K562 (cell line): Measurements from ENCODE around the gene STRN3. TPM values are rescaled to one million over a fixed set of nuclear protein-coding genes. Genes with fewer than 3 reads are reported as not detected.
"Not testable (repeated sequence)": the region's sequence is repeated elsewhere in the genome, so short reads cannot be mapped to it uniquely, and the experiment has no call there.

Experiments used
- ATAC-seq: fragments of 200-7000 bp; cut with Tn5 transposase; 3 replicates; pipeline ENCODE4 v1.9.1; 2020; ENCODE audit warnings: moderate library complexity
- BruUV-seq: library from RNA; stranded (reverse); fragments of 400-500 nt; replicated peaks from 2 replicates; lab custom pipeline; 2021; lab: Mats Ljungman, UMichigan
- CTCF ChIA-PET: fragments of 300-600 bp; formaldehyde crosslinking; extraction: SDS; loops from one replicate; lab custom pipeline; 2021; ENCODE audit warnings: low intra/inter-chr PET ratio; lab: Yijun Ruan, JAX
- POLR2A ChIA-PET: fragments of 300-600, 350-650 bp; sonication (Branson Sonifier 250); formaldehyde crosslinking; extraction: SDS; loops from one replicate; lab custom pipeline; 2021; ENCODE audit warnings: antibody characterized with exemption, inconsistent platforms; lab: Yijun Ruan, JAX
- DNase-seq, 4 experiments: peaks; one replicate each; pipeline versions ENCODE4 v3.0.0 to v3.0.0-alpha.2; 2011 to 2018; ENCODE audit warnings: low spot score in 3 of 4, mixed read lengths in 3 of 4; ENCODE audit errors: extremely low read depth in 1 of 4
- FAIRE-seq: peaks from 2 replicates; lab custom pipeline; 2011; peaks lifted over from hg19 to GRCh38; lab: Jason Lieb, UNC
- H2AFZ ChIP-seq: 2 replicates; pipeline ENCODE4 v1.6.0; 2011; ENCODE audit warnings: low read depth, low read length, control low read depth, inconsistent platforms
- H3K27ac ChIP-seq: fragments of 200-600 bp; 3 replicates; pipeline ENCODE4 v1.8.0; 2011; ENCODE audit warnings: low read depth, mild to moderate bottlenecking, control low read depth, inconsistent platforms, low read length, moderate library complexity, mixed read lengths; ENCODE audit errors: extremely low read depth
- H3K27me3 ChIP-seq, 2 experiments: fragments of 300-600 bp in 1 of 2; 2 replicates in 1 of 2; 3 replicates in 1 of 2; pipeline versions ENCODE4 v1.6.0 to v1.8.0; 2011; ENCODE audit warnings: inconsistent platforms in 2 of 2, low read length in 2 of 2, mild to moderate bottlenecking in 1 of 2, mixed read lengths in 1 of 2, moderate library complexity in 1 of 2; ENCODE audit not compliant: control insufficient read depth in 2 of 2, insufficient read depth in 2 of 2
- H3K36me3 ChIP-seq: fragments of 300-600 bp; 3 replicates; pipeline ENCODE4 v1.8.0; 2011; ENCODE audit warnings: mild to moderate bottlenecking, low read length, inconsistent platforms; ENCODE audit not compliant: control insufficient read depth, insufficient read depth
- H3K4me1 ChIP-seq, 2 experiments: fragments of 200-600 bp in 1 of 2; replicated peaks in 1 of 2; 2 replicates in 1 of 2; 3 replicates in 1 of 2; pipeline versions ENCODE4 v1.5.1 to v1.8.0; 2011; ENCODE audit warnings: inconsistent platforms in 2 of 2, low read length in 2 of 2, mild to moderate bottlenecking in 1 of 2, mixed read lengths in 1 of 2, moderate library complexity in 1 of 2; ENCODE audit not compliant: control insufficient read depth in 2 of 2, insufficient read depth in 2 of 2
- H3K4me2 ChIP-seq: 2 replicates; pipeline ENCODE4 v1.6.1; 2011; ENCODE audit warnings: low read length, control low read depth, inconsistent platforms, mixed read lengths; ENCODE audit not compliant: insufficient read depth
- H3K4me3 ChIP-seq: fragments of 200-600 bp; sonication (generic), shearing (Covaris generic); 2 replicates; pipeline ENCODE4 v1.5.1; 2016; ENCODE audit warnings: control low read depth, inconsistent platforms
- H3K79me2 ChIP-seq: fragments of 200-600 bp; 3 replicates; pipeline ENCODE4 v1.8.0; 2011; ENCODE audit warnings: low read length, inconsistent platforms; ENCODE audit not compliant: control insufficient read depth, insufficient read depth
- H3K9ac ChIP-seq, 2 experiments: 2 replicates each; pipeline versions ENCODE4 v1.6.0 to v1.6.1; 2011; ENCODE audit warnings: low read depth in 2 of 2, low read length in 2 of 2, control low read depth in 1 of 2, inconsistent platforms in 1 of 2, mild to moderate bottlenecking in 1 of 2, mixed read lengths in 1 of 2; ENCODE audit not compliant: insufficient read depth in 1 of 2
- H3K9me1 ChIP-seq: one replicate; pipeline ENCODE4 v1.6.0; 2011; ENCODE audit warnings: inconsistent platforms, mild to moderate bottlenecking, low read length, moderate library complexity; ENCODE audit not compliant: control insufficient read depth, insufficient read depth
- H3K9me3 ChIP-seq: replicated peaks from 2 replicates; pipeline ENCODE4 v1.5.1; 2011; ENCODE audit warnings: low read depth, low read length, inconsistent platforms; ENCODE audit not compliant: control insufficient read depth, insufficient read depth
- H4K20me1 ChIP-seq: replicated peaks from 2 replicates; pipeline ENCODE4 v1.6.1; 2011; ENCODE audit warnings: low read length, inconsistent platforms, mixed read lengths; ENCODE audit not compliant: control insufficient read depth, insufficient read depth
- ARID1B ChIP-seq: fragments of 450-650 bp; IDR thresholded peaks from 2 replicates; pipeline ENCODE4 v1.6.1; 2016; ENCODE audit warnings: antibody characterized with exemption, mild to moderate bottlenecking, inconsistent platforms
- ARID2 ChIP-seq: fragments of 450-650 bp; IDR thresholded peaks from 2 replicates; pipeline ENCODE4 v1.6.1; 2017; ENCODE audit warnings: antibody characterized with exemption, mild to moderate bottlenecking
- ARID3A ChIP-seq: IDR thresholded peaks from 2 replicates; pipeline ENCODE4 v1.6.1; 2012; ENCODE audit warnings: low read depth, low read length, improper control_type of control experiment, borderline replicate concordance
- BCOR ChIP-seq: fragments of 450-650 bp; IDR thresholded peaks from 2 replicates; pipeline ENCODE4 v1.6.1; 2016
- CBFA2T3 ChIP-seq: fragments of 450-650 bp; IDR thresholded peaks from 2 replicates; pipeline ENCODE4 v1.6.1; 2017
- CC2D1A ChIP-seq: fragments of 450-650 bp; IDR thresholded peaks from 2 replicates; pipeline ENCODE4 v1.6.1; 2017; ENCODE audit warnings: mild to moderate bottlenecking
- DACH1 ChIP-seq: fragments of 450-650 bp; IDR thresholded peaks from 2 replicates; pipeline ENCODE4 v1.6.1; 2018; ENCODE audit not compliant: partially characterized antibody
- HDAC1 ChIP-seq, 2 experiments: fragments of 450-650 bp; IDR thresholded peaks; 2 replicates each; pipeline ENCODE4 v1.6.1; 2016 to 2017; ENCODE audit warnings: inconsistent platforms in 1 of 2, mild to moderate bottlenecking in 1 of 2, moderate library complexity in 1 of 2
- KDM1A ChIP-seq, 2 experiments: fragments of 450-650 bp; IDR thresholded peaks; 2 replicates each; pipeline ENCODE4 v1.6.1; 2016; ENCODE audit warnings: mild to moderate bottlenecking in 2 of 2
- REST ChIP-seq, 2 experiments: fragments of 450-650 bp; formaldehyde crosslinking in 1 of 2; IDR thresholded peaks; 2 replicates each; pipeline versions ENCODE4 v1.4.0 to v1.6.1; 2014 to 2020; ENCODE audit warnings: mild to moderate bottlenecking in 2 of 2, borderline replicate concordance in 1 of 2, low read depth in 1 of 2
- ZNF384 ChIP-seq: IDR thresholded peaks from 2 replicates; pipeline ENCODE4 v1.6.1; 2012; ENCODE audit warnings: low read depth, low read length, improper control_type of control experiment
- WGBS: fragments of 100-300 bp; shearing (Covaris generic); methylation state at CpG from one replicate; pipeline ENCODE4 v1.1.6; 2016; ENCODE audit warnings: low coverage, mixed read lengths; ENCODE audit not compliant: insufficient coverage; ENCODE audit errors: missing lambda C conversion rate; 5-methylcytosine and 5-hydroxymethylcytosine counted together
- in situ Hi-C: fragments of 300-500 bp; cut with MboI; formaldehyde crosslinking; loops from 4 replicates; pipeline ENCODE4 v1.15.0; 2018; ENCODE audit warnings: inconsistent platforms, mixed read lengths
- intact Hi-C: fragments of 100-400 bp; cut with micrococcal nuclease; formaldehyde crosslinking; loops from 2 replicates; pipeline ENCODE4 v1.14.2; 2022
- polyA plus RNA-seq, 8 experiments: library from polyadenylated mRNA; depleted of rRNA in 4 of 8; stranded (reverse) in 5 of 8; unstranded in 3 of 8; fragments of >200 nt; fragmentation: Nextera tagmentation in 2 of 8; fragmentation: Illumina TruSeq in 1 of 8; extraction: Ambion mirVana in 2 of 8; extraction: Trizol in 1 of 8; gene quantifications; 2 replicates each; pipeline versions ENCODE4 v1.2.1 to v1.2.3, GENCODE V29; 2011 to 2014; ENCODE audit warnings: inconsistent platforms in 1 of 8, missing spikeins in 1 of 8
- total RNA-seq, 7 experiments: library from RNA; depleted of rRNA in 6 of 7; stranded (reverse); fragments of >200 nt in 6 of 7; fragmentation: Illumina TruSeq in 2 of 7; extraction: Trizol in 2 of 7; gene quantifications; 2 replicates each; pipeline versions ENCODE4 v1.2.1 to v1.2.3, GENCODE V29; 2011 to 2021; ENCODE audit warnings: low replicate concordance in 1 of 7

STRN3 gene
- total and polyA plus RNA-seq, 9 of the 15 experiments (the other 6 are each of a cell fraction or from before 2014, with no cell fraction given), result 5.9 to 29.1 (median 16.0) TPM

- H3K27me3 ChIP-seq; H2AFZ ChIP-seq; H3K9me1 ChIP-seq; H4K20me1 ChIP-seq; H3K4me1 ChIP-seq; BruUV-seq; H3K4me2 ChIP-seq; H3K9ac ChIP-seq; H3K4me3 ChIP-seq; H3K36me3 ChIP-seq; H3K9me3 ChIP-seq; H3K27ac ChIP-seq; TF ChIP-seq REST (CRISPR knock-in tag; IDR thresholded peaks at IDR 0.05; ENCODE audit: low read depth): not testable (repeated sequence)
- intact Hi-C loops (loop anchor here (1.0 to 2.0 kb wide), 2 partner anchors 47 to 102 kb away; partner anchors contain the start of gene STRN3), in situ Hi-C loops (loop anchor here (5.0 kb wide), 1 partner anchor 102 kb away; no protein-coding TSS in a partner anchor)
- FAIRE-seq (peak; percentile 80), DNase-seq (peak; percentile 16 to 58 (median 33)), ATAC-seq (peak; percentile 76)
- H3K79me2 ChIP-seq, result peaks cover 94% of the 10 kb centered on the region
- POLR2A ChIA-PET, result interaction anchor here (0.6 to 1.3 kb wide), 3 partner anchors 16 to 105 kb away, joined by 3 to 4 read pairs (median 3); no protein-coding TSS in a partner anchor
- 50% methylated on average over 11 of the region's 13 CpGs for WGBS
- CTCF ChIA-PET, result interaction anchor here (1.3 to 1.9 kb wide), 2 partner anchors 102 to 1275 kb away, joined by 5 to 11 read pairs; no protein-coding TSS in a partner anchor
- TF ChIP-seq CBFA2T3 (0 out of 2 replicates have a peak, but pooled peaks have one; percentile 4), HDAC1 (IDR thresholded peaks at IDR 0.05) (0 out of 4 replicates have a peak, but pooled peaks of 1 of the 2 experiments have one; percentile 15), BCOR (0 out of 2 replicates have a peak, but pooled peaks have one; percentile 20), ARID1B (peak; percentile 26; the same call in 1 of the 2 replicates), CC2D1A (peak; percentile 68), ARID2 (0 out of 2 replicates have a peak, but pooled peaks have one; percentile 31), KDM1A (IDR thresholded peaks at IDR 0.05) (peak; percentile 22 to 57; a peak in 3 of 4 replicates), REST (IDR thresholded peaks at IDR 0.05; ENCODE audit: borderline replicate concordance) (peak; percentile 61; the same call in 1 of the 2 replicates), ARID3A (peak; percentile 91), ZNF384 (peak; percentile 42; the same call in 1 of the 2 replicates), DACH1 (peak; percentile 56)
These were observed 46.0 kb downstream of the STRN3 start for GRCh38 chr14:30980106-30980704.
